ENCODE measurements around the gene IL4. TPM values are rescaled to one million over a fixed set of nuclear protein-coding genes. Genes with fewer than 3 reads are reported as not detected.
A peak's percentile ranks its signal among the peaks of the same experiment; 100 is the strongest.
"Not testable (repeated sequence)": the region's sequence is repeated elsewhere in the genome, so short reads cannot be mapped to it uniquely, and the experiment has no call there.

IL4 gene
- total RNA-seq, 1 donor from 2014 or later, result not detected

- no peak overlapping the region for H3K4me3 ChIP-seq (ENCODE audit: low read depth, low read length)
- FAIRE-seq, result no peak
- no peak for TF ChIP-seq CTCF (IDR thresholded peaks at IDR 0.05; ENCODE audit: insufficient read depth, low read length, severe bottlenecking)
Observed at GRCh38 chr5:132689513-132689912, 15.7 kb downstream of the IL4 start.

GRCh38 chr5:132690156-132690555 is 16.4 kb downstream of the IL4 start:
- no peaks in the 10 kb centered on the region for H3K27me3 ChIP-seq (ENCODE audit: control insufficient read depth, insufficient read depth, low read length)
- no peak overlapping the region for H3K4me3 ChIP-seq (ENCODE audit: low read depth, low read length)
- no peak for DNase-seq (ENCODE audit: low read depth)
- H3K36me3 ChIP-seq (ENCODE audit: control insufficient read depth, insufficient read depth, low read length), result no peaks in the 10 kb centered on the region
- FAIRE-seq, result no peak
- TF ChIP-seq CTCF (IDR thresholded peaks at IDR 0.05; ENCODE audit: insufficient read depth, low read length, severe bottlenecking), result no peak

More at GRCh38 chr5:132689513-132689912, 15.7 kb downstream of the IL4 start:
- no peak for DNase-seq (ENCODE audit: low read depth)
- H3K36me3 ChIP-seq (ENCODE audit: control insufficient read depth, insufficient read depth, low read length), result no peaks in the 10 kb centered on the region
- H3K27me3 ChIP-seq (ENCODE audit: control insufficient read depth, insufficient read depth, low read length), result no peaks in the 10 kb centered on the region

- FAIRE-seq; H3K4me3 ChIP-seq (ENCODE audit: low read depth, low read length); DNase-seq (ENCODE audit: low read depth); H3K27me3 ChIP-seq (ENCODE audit: control insufficient read depth, insufficient read depth, low read length); H3K36me3 ChIP-seq (ENCODE audit: control insufficient read depth, insufficient read depth, low read length): not testable (repeated sequence)
Observed at GRCh38 chr5:132691755-132692631, 18.2 kb downstream of the IL4 start.

- Histone ChIP-seq H3K4me3 (ENCODE audit: low read depth, low read length) (no peak overlapping the region), H3K36me3 (ENCODE audit: control insufficient read depth, insufficient read depth, low read length) (no peaks in the 10 kb centered on the region), H3K27me3 (ENCODE audit: control insufficient read depth, insufficient read depth, low read length) (no peaks in the 10 kb centered on the region)
- no peak for DNase-seq (ENCODE audit: low read depth)
- no peak for FAIRE-seq
- no peak for TF ChIP-seq CTCF (IDR thresholded peaks at IDR 0.05; ENCODE audit: insufficient read depth, low read length, severe bottlenecking)
Observed at GRCh38 chr5:132692632-132692967, 18.8 kb downstream of the IL4 start.

- Histone ChIP-seq H3K4me3 (ENCODE audit: low read depth, low read length) (no peak overlapping the region), H3K27me3 (ENCODE audit: control insufficient read depth, insufficient read depth, low read length) (no peaks in the 10 kb centered on the region), H3K36me3 (ENCODE audit: control insufficient read depth, insufficient read depth, low read length) (peaks cover 2% of the 10 kb centered on the region)
- FAIRE-seq (no peak), DNase-seq (ENCODE audit: low read depth) (no peak)
- TF ChIP-seq CTCF (IDR thresholded peaks at IDR 0.05; ENCODE audit: insufficient read depth, low read length, severe bottlenecking), result no peak
Observed at GRCh38 chr5:132695956-132696355, 22.2 kb downstream of the IL4 start.

GRCh38 chr5:132704875-132705274 is 31.1 kb downstream of the IL4 start:
- no peak for TF ChIP-seq CTCF (IDR thresholded peaks at IDR 0.05; ENCODE audit: insufficient read depth, low read length, severe bottlenecking)
- Histone ChIP-seq H3K27me3 (ENCODE audit: control insufficient read depth, insufficient read depth, low read length) (no peaks in the 10 kb centered on the region), H3K4me3 (ENCODE audit: low read depth, low read length) (no peak overlapping the region), H3K36me3 (ENCODE audit: control insufficient read depth, insufficient read depth, low read length) (no peaks in the 10 kb centered on the region)
- DNase-seq (ENCODE audit: low read depth), result peak; percentile 57
- no peak for FAIRE-seq
